Frontal cortex (tissue), 4 donors: ENCODE data around the gene ILRUN. TPM values are rescaled to one million over a fixed set of nuclear protein-coding genes. Genes with fewer than 3 reads are reported as not detected.
"Not testable (repeated sequence)": the region's sequence is repeated elsewhere in the genome, so short reads cannot be mapped to it uniquely, and the experiment has no call there.

Experiments used
- DNase-seq, 2 donors: peaks; one replicate each; pipeline ENCODE4 v3.0.0; 2012; ENCODE audit warnings: low spot score in 2 of 2
- FAIRE-seq: peaks from 2 replicates; lab custom pipeline; 2012; peaks lifted over from hg19 to GRCh38; lab: Jason Lieb, UNC
- total RNA-seq: library from RNA; depleted of rRNA; stranded (reverse); fragments of >200 nt; gene quantifications from one replicate; pipeline ENCODE4 v1.2.3, GENCODE V29; 2014
- donor health status: control.
- donor health status: control.
- donor health status: control.

The ILRUN gene
- total RNA-seq, 1 donor from 2014 or later = 21.2 TPM

DNA sequence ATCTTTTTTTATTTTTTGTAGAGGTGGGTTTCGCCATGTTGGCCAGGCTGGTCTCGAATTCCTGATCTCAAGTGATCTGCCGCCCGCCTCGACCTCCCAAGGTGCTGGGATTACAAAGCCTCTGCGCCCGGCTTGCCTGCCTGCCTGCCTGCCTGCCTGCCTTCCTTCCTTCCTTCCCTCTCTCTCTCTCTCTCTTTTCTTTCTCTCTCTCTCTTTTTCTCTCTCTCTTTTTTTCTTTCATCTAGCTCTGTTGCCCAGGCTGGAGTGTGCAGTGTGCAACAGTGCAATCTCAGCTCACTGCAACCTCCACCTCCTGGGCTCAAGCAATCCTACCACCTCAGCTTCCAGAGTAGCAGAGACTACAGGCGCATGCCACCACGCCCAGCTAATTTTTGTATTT is 4.6 kb upstream of the ILRUN start:
- FAIRE-seq = no peak
- DNase-seq = no peak

DNA sequence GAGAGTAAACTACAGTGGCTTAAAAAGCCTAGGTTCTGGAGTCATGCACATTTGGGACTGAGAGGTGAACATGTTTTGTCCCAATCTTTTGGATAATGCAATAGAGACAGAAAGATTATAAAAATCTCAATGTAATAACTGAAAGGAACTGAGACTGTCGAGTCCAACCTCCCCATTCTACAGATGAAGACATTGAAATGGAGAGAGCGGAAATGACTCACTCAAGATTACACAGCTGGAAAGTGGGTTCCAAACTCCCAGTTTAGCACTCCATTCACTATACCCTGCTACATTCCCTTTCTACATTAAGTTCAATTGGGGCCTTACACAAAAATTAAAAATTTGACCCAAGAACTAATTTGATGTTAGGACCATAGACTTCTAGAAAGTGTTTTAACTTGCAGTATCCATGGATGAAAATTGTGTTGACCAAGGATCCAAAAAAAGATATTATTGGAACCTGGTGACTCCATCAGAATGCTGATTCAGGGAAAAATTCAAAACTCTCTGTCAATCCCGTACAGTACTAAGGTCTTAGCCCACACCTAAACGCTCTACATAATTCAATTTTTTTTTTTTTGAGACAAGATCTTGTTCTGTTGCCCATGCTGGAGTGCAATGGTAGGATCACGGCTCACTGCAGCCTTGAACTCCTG is 1.5 kb upstream of the ILRUN start:
- DNase-seq (no peak), FAIRE-seq (no peak)

DNA sequence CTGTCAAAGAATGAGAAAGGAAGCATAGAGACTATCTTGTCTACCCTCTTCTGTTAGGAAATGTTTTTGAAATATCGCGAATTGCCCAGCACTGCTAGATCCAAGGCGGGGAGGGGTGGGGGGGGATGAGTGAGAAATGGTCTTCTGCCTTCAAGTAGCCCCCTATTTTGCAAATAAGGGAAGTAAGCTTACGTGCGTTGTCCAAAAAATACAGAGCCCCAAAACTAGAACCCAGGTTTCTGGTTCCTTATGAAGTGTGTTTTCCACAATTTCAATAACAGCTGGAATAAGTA is 923 bp upstream of the ILRUN start:
- FAIRE-seq (no peak), DNase-seq (no peak)

DNA sequence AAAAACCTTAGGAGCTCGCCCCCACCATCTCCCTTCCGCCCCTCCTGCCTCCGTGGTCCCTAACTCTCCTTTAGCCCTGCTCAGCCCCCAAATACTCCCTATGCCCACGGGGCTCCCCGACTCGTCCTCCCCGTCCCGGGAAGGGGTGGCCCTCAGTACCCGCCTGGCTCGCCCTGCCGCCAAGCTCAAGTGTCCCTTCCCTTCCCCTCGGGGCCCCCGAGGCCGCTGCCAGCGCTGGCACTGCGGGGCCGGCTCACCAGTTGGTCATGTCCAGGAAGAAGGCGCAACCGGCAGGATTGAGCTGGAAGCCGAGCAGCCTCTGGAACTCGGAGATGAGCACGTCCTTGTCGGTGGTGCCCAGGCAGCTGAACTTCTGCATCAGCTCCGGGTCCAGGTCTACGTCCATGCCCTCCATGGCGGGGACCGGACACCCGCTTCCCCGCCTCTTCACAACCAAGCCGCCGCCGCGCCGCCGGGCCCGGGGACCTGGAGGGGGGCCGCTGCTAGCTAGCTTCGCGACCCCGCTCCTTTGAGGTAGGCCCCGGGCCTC is 303 bp downstream of the ILRUN start:
- no peak for DNase-seq
- no peak for FAIRE-seq

DNA sequence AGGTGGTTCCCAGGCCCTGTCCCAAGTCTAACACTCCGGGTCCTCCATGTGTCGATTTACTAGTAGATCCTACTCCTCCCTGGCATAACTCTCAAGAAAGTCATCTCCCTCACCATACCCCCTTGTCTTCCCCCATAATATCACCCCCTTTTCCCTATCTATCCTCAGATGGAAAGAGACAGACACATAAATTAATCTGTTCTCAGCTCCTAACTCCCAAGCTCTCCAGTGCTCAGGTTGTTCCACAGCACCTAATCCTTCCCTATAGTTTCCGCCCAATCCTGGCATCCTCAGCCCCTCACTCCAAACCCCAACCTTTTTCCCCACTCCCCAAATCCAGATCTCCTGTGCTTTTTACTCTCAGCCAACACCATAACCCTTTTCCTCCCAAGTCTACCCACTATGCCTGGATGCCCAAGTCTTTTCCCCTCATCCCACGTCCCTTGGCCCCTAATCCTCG is 808 bp downstream of the ILRUN start:
- FAIRE-seq (no peak), DNase-seq (no peak)

DNA sequence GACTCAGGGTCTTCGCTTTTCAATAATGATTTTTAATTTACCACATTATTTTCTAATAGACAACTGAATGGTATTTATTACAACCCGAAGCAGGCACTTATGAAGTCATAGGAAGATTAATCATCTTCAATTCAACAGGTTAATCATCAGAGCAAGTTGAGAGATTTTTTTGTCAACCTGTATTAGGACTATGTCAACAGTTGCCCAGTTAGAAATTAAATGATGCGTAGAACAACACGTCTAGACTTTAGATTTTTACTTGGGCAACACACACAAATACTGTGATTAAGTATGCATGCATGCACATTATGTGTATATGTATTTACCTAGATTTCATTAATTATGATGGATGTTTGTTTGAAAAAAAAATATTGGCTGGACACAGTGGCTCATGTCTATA is 4.3 kb downstream of the ILRUN start:
- no peak for DNase-seq
- FAIRE-seq = no peak

DNA sequence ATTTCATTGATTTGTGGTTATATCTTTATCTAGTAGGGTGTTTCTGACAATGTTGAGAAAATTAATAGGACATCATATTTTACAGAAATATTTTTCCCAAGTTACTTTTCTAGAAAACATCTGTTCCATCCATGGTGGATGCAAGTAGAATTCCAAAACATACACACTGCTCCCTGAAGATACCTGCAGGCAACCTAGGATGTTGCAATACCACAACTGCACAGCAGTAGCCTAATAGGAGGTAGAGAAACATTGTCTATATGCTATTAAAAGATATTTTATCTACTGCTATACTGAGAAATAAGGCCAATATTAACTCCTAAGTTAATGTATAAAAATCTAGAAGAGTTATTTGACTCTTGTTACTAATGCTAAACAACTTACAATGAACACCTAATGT is 6.8 kb downstream of the ILRUN start:
- DNase-seq (no peak), FAIRE-seq (no peak)

DNA sequence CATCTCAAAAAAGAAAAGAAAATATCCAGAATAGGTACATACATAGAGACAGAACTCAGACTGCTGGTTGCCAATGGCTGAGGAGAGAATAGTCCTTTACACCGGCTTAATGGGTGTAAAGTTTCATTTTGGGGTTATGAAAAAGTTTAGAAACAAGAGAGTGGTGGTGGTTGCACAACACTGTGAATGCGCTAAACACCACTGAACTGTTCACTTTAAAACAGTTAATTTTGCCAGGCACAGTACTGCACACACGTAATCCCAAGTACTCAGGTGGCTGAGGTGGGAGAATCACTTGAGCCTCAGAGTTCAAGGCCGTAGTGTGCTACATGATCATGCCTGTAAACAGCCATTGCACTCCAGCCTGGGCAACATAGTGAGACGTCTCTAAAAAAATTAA is 7.6 kb downstream of the ILRUN start:
- no peak for DNase-seq
- FAIRE-seq = no peak

DNA sequence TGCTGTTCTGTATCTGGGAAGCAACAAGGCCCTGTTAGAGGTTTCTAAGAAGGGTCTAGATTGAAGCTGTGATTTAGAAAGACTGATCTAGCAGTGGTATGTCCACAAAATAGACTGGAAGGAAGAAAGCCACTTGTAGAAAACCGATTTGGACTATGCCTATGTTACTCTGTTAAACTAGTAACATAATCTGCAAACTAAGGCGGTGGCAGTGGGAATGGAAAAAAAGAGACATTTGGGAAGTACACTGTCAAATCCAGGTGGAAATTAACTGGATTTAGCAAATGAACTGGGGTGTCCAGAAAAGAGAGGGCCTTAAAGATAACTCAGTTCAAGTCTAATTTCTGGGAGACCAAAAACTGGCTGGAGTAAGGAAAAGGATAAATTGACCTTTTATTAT is 11.6 kb downstream of the ILRUN start:
- FAIRE-seq = no peak
- no peak for DNase-seq

DNA sequence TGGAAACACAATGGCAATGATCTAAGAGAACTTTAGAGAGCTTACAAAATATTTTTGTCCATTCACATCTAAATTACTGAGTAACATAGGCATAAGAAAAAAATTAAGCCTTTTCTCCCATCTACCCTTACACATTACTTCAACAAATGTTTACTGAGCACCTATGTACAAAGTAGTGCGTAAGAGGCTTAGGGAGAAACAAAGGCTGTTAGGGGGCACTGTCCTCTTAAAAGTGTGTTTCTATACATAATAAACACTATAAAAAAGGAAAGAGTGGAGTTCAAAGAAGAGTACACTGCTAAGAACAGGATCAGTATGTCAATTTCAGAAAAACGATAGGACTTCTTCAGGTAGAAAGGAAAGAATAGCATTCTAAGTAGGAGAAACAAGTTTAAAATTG is 12.2 kb downstream of the ILRUN start:
- no peak for DNase-seq
- FAIRE-seq = no peak

DNA sequence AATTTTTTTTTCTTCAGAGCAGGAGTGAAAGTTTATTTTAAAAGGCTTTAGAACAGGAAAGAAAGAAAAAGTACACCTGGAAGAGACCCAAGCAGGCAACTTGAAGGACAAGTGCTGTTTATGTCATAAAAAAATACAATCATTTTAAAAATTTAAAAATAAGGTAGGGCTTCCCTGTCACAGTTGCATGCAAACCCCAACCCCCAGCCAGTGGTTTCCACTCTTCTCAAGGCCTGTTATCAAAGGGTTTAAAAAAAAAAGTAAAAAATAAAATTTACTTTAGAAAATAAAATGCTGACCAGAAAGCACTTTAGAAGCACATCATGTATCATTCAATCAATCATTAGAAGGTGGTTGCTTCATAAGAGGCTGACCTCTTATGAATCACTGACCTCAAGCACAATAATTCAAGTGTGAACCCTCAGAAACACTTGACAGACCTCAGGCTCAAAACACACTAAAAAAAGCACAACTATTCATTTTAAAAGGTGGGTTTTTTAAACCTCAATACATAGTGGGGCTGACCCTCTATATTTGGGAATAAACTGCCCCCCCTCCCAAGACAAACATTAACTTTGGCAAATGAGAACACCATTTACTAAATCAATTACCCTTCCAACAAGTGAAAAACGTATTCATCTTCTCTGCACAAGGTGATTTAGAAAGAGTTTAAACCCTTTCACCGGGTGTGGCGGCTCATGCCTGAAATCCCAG is 15.6 kb downstream of the ILRUN start:
- DNase-seq (no peak), FAIRE-seq (no peak)

DNA sequence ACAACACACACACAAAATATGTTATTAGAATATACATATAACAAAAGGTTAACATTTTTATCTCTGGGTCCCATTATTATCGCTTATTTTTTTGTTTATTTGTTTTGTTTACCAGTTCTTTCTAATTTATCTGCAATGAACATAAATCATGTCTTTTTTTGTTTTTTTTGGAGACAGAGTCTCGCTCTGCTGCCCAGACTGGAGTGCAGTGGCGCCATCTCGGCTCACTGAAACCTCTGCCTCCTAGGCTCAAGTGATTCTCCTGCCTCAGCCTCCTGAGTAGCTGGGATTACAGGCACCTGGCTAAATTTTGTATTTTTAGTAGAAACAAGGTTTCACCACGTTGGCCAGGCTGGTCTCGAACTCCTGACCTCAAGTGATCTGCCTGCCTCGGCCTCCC is 16.3 kb downstream of the ILRUN start:
- FAIRE-seq, DNase-seq: not testable (repeated sequence)

DNA sequence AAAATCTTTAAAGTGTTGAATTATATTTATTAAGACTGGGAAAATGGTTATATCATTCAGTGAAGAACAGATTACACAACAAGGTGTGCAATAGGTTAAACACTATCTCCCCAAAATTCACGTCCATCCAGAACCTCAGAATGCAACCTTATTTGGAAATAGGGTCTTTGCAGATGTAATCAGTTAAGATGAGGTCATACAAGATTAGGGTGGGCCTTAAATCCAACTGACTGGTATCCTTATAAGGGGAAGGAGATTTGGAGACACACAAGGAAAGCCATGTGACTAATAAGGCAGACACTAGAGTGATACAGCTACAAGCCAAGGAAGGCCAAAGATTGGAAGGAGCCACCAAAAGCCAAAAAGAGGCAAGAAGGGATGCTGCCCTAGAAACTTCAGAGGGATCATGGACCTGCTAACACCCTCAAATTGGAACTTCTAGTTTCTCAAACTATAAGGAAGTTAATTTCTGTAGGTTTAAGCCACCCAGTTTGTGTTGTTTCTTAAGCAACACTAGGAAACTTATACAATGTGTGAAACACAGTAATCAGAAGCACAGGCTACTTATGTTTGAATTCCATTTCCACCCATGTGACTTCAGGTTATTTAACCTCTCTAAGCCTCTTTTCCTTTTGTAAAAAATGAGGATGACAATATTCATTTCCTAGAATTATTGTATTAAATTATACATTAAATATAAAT is 16.9 kb downstream of the ILRUN start:
- DNase-seq (no peak), FAIRE-seq (no peak)

DNA sequence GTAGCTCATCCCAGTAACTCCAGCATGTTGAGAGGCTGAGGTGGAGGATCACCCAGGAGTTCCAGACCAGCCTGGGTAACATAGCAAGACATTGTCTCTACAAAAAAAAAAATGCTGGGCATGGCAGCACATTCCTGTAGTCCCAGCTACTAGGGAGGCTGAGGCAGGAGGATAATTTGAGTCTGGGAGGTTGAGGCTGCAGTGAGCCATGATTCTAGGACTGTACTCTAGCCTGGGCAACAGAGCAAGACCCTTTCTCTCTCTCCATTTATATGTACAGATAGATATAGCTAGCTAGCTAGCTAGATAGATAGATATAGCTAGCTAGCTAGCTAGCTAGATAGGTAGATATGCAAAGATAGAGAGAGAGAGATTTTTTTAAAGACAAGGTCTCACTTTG is 20.4 kb downstream of the ILRUN start:
- DNase-seq = no peak
- FAIRE-seq = no peak

DNA sequence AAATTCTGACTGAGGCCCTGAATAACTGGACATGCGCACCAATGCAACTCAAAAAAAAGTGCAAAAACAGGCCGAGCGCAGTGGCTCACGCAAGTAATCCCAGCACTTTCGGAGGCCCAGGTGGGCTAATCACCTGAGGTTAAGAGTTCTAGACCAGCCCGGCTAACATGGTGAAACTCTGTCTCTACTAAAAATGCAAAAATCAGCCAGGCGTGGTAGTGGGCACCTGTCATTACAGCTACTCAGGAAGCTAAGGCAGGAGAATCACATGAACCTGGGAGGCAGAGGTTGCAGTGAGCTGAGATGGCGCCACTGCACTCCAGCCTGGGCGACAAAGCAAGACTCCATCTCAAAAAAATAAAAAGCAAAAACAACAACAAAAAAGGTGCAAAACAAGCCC is 21.6 kb downstream of the ILRUN start:
- FAIRE-seq, DNase-seq: not testable (repeated sequence)

DNA sequence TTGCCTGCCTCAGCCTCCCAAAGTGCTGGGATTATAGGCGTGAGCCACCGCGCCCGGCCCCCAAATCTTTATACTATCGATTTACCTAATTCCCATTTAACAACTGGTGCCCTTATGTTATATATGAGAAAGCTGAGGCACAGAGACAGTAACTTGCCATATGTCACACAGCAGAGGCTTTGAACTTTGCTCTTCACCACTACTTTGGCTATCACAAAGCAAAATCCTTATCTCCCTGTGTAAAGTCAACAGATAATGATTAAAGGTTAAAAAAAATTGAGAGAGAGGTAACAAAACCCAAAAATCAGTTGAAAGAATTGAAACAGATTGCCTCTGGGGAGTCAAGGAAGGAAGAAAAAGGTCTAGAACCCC is 22.3 kb downstream of the ILRUN start:
- no peak for FAIRE-seq
- DNase-seq = no peak

DNA sequence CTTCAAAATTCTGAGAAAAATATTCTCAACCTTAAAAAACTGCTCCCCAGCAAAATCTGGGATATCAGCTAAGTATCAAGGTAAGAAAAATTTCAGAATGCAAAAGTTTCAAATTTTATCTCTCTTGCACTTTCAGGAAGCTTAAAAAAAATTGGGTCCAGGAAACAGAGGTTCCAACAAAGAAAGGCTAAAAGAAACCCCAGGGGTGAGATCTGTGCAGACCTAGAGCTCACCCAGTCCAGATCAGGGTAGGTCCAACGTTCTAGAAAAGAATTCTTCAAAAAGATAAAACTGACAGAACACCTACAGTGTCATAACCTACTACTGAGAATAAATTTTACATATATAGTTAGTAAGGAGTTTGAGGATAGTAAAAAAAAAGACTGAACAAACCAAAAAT is 23.5 kb downstream of the ILRUN start:
- DNase-seq (no peak), FAIRE-seq (no peak)

DNA sequence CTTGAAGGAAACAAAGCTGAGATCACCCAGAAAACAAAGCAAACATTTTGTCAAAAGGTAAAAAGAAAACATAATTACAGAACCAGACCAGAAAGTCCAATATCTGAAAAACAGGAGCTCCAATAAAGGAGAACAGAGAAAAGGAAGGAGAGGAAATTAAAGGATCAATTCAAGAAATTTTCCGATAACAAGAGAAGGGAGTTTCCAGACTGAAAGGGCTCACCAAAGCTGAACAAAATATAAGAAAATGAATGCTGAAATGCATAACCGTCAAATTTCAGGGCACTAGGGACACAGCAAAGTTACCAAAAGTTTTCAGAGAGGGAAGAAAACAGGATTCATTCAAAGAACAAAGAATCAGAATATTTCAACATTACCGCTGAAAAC is 23.9 kb downstream of the ILRUN start:
- FAIRE-seq = no peak
- no peak for DNase-seq

DNA sequence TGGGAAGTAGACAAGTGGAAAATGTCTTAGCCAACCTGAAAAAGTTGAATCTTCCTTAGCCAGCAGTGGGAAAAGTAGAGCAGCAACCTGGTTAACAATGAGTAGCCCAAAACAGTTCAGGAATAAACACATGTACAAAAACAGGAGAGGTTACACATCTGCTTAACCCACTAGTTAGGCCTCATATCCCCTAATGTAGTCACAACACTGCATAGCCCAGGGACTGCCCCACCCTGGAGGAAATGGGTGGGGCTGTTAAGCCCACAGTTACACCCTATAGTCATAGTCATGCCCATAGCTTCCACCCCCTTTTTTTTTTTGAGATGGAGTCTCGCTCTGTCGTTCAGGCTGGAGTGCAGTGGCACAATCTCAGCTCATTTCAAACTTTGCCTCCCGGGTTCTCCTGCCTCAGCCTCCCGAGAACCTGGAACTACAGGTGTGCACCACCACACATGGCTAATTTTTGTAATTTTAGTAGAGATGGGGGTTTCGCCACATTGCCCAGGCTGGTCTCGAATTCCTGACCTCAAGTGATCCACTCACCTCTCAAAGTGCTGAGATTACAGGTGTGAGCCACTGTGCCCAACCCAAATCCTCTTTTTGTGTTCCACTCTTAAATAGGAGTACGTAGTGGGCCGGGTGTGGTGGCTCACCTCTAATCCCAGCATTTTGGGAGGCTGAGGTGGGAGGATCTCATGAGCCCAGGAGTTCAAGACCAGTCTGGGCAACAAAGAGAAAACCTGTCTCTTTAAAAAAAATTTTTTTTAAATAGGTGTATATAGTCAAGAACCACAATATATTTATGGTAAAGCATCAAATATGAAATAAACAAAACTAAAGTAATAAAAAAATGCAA is 24.5 kb downstream of the ILRUN start:
- no peak for DNase-seq
- no peak for FAIRE-seq

DNA sequence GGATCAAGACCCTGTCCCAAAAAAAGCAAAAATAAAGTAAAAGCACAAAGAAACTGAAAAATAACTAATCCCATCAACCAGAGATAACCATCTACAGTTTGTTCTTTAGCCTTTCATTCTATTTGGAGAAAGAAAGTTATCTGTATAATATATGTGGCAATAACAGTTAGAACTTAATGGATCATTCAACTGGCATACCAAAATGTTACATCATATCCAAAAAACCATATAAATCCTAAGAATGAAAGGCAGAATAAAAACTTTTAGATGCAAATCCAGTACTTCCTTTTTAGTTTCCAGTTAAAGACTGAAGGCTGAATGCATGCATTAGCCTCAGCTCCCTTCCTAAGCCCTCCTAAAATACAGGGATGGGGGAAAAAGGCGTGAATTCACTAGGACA is 25.2 kb downstream of the ILRUN start:
- DNase-seq (no peak), FAIRE-seq (no peak)
